H9 (cell line): ENCODE results near the gene TSPEAR. TPM values are rescaled to one million over a fixed set of nuclear protein-coding genes. Genes with fewer than 3 reads are reported as not detected.

Experiments used
- DNase-seq: peaks from one replicate; pipeline ENCODE4 v3.0.0-alpha.2; 2017
- H2AFZ ChIP-seq: one replicate; pipeline ENCODE4 v1.6.1; 2013; ENCODE audit warnings: mild to moderate bottlenecking, low read length, control low read depth, moderate library complexity
- H2AK5ac ChIP-seq: 2 replicates; pipeline ENCODE4 v1.6.1; 2013; ENCODE audit warnings: low read length, control low read depth, mixed read lengths; ENCODE audit not compliant: insufficient read length
- H2BK120ac ChIP-seq: one replicate; pipeline ENCODE4 v1.6.1; 2013; ENCODE audit warnings: low read depth, mild to moderate bottlenecking, low read length, control low read depth, inconsistent platforms; ENCODE audit not compliant: poor library complexity, severe bottlenecking
- H2BK12ac ChIP-seq: 2 replicates; pipeline ENCODE4 v1.6.1; 2013; ENCODE audit warnings: low read length, control low read depth, mixed read lengths, low read depth; ENCODE audit not compliant: insufficient read length
- H2BK15ac ChIP-seq: 2 replicates; pipeline ENCODE4 v1.6.1; 2013; ENCODE audit warnings: low read depth, low read length, control low read depth
- H2BK20ac ChIP-seq: one replicate; pipeline ENCODE4 v1.6.1; 2013; ENCODE audit warnings: low read depth, mild to moderate bottlenecking, low read length, control low read depth, inconsistent platforms; ENCODE audit not compliant: poor library complexity, severe bottlenecking
- H2BK5ac ChIP-seq: 2 replicates; pipeline ENCODE4 v1.6.1; 2013; ENCODE audit warnings: low read length, control low read depth, mixed read lengths; ENCODE audit not compliant: insufficient read length
- H3K14ac ChIP-seq: 2 replicates; pipeline ENCODE4 v1.6.1; 2013; ENCODE audit warnings: low read length, control low read depth; ENCODE audit not compliant: insufficient read depth
- H3K18ac ChIP-seq: 2 replicates; pipeline ENCODE4 v1.6.1; 2013; ENCODE audit warnings: low read depth, mild to moderate bottlenecking, mixed read lengths, low read length, control low read depth; ENCODE audit not compliant: insufficient read length
- H3K23ac ChIP-seq: 2 replicates; pipeline ENCODE4 v1.6.1; 2013; ENCODE audit warnings: low read length, control low read depth, mixed read lengths, low read depth; ENCODE audit not compliant: insufficient read length
- H3K23me2 ChIP-seq: 2 replicates; pipeline ENCODE4 v1.6.1; 2013; ENCODE audit warnings: low read depth, mild to moderate bottlenecking, mixed read lengths, low read length, control low read depth; ENCODE audit not compliant: insufficient read length, poor library complexity, severe bottlenecking
- H3K27ac ChIP-seq: 2 replicates; pipeline ENCODE4 v1.5.1; 2013; ENCODE audit warnings: low read length, control low read depth, mixed read lengths, low read depth; ENCODE audit not compliant: insufficient read length
- H3K27me3 ChIP-seq: 2 replicates; pipeline ENCODE4 v1.6.1; 2013; ENCODE audit warnings: low read length, control low read depth, inconsistent platforms; ENCODE audit not compliant: insufficient read depth
- H3K4ac ChIP-seq: 2 replicates; pipeline ENCODE4 v1.6.1; 2013; ENCODE audit warnings: low read depth, mild to moderate bottlenecking, control low read depth, inconsistent platforms, low read length, moderate library complexity
- H3K4me1 ChIP-seq: 2 replicates; pipeline ENCODE4 v1.6.1; 2013; ENCODE audit warnings: low read length, control low read depth, inconsistent platforms; ENCODE audit not compliant: insufficient read depth
- H3K4me2 ChIP-seq: 2 replicates; pipeline ENCODE4 v1.6.1; 2013; ENCODE audit warnings: low read length, control low read depth, mixed read lengths; ENCODE audit not compliant: insufficient read length, insufficient read depth
- H3K56ac ChIP-seq: 2 replicates; pipeline ENCODE4 v1.6.1; 2013; ENCODE audit warnings: low read depth, mild to moderate bottlenecking, mixed read lengths, low read length, control low read depth; ENCODE audit not compliant: insufficient read length
- H3K79me1 ChIP-seq: 2 replicates; pipeline ENCODE4 v1.6.1; 2013; ENCODE audit warnings: low read depth, mild to moderate bottlenecking, moderate library complexity, low read length, control low read depth, inconsistent platforms; ENCODE audit not compliant: insufficient read depth, poor library complexity, severe bottlenecking
- H3K79me2 ChIP-seq: 2 replicates; pipeline ENCODE4 v1.6.1; 2013; ENCODE audit warnings: low read length, control low read depth, inconsistent platforms; ENCODE audit not compliant: insufficient read depth
- H3K9ac ChIP-seq: 2 replicates; pipeline ENCODE4 v1.6.1; 2013; ENCODE audit warnings: low read length, control low read depth, mixed read lengths; ENCODE audit not compliant: insufficient read length; ENCODE audit errors: extremely low read depth
- H3K9me3 ChIP-seq: one replicate; pipeline ENCODE4 v1.6.1; 2013; ENCODE audit warnings: low read depth, low read length, inconsistent platforms; ENCODE audit not compliant: control insufficient read depth
- H3T11ph ChIP-seq: one replicate; pipeline ENCODE4 v1.6.1; 2013; ENCODE audit warnings: mild to moderate bottlenecking, low read length, control low read depth, inconsistent platforms
- H4K20me1 ChIP-seq: one replicate; pipeline ENCODE4 v1.6.1; 2013; ENCODE audit not compliant: control insufficient read depth, insufficient read length, insufficient read depth
- H4K5ac ChIP-seq: 2 replicates; pipeline ENCODE4 v1.6.1; 2013; ENCODE audit warnings: low read depth, mild to moderate bottlenecking, mixed read lengths, low read length, control low read depth; ENCODE audit not compliant: insufficient read length
- H4K8ac ChIP-seq: replicated peaks from 2 replicates; pipeline ENCODE4 v1.6.1; 2013; ENCODE audit warnings: low read length, control low read depth, mixed read lengths, low read depth; ENCODE audit not compliant: insufficient read length
- H4K91ac ChIP-seq: 2 replicates; pipeline ENCODE4 v1.6.1; 2013; ENCODE audit warnings: low read depth, mild to moderate bottlenecking, moderate library complexity, mixed read lengths, low read length, control low read depth; ENCODE audit not compliant: insufficient read length
- H3K27ac Mint-ChIP-seq, 3 experiments: 2 replicates in 2 of 3; 3 replicates in 1 of 3; pipeline ENCODE4 v1.8.0; 2020 to 2021; ENCODE audit warnings: mixed read lengths in 3 of 3, mild to moderate bottlenecking in 1 of 3, moderate library complexity in 1 of 3
- H3K27me3 Mint-ChIP-seq: 2 replicates; pipeline ENCODE4 v1.8.0; 2021; ENCODE audit warnings: low read depth, mild to moderate bottlenecking, moderate library complexity, mixed read lengths
- H3K36me3 Mint-ChIP-seq, 3 experiments: 2 replicates in 2 of 3; 3 replicates in 1 of 3; pipeline ENCODE4 v1.8.0; 2020 to 2021; ENCODE audit warnings: low read depth in 3 of 3, mixed read lengths in 3 of 3; ENCODE audit not compliant: insufficient read depth in 1 of 3
- H3K4me1 Mint-ChIP-seq, 2 experiments: 2 replicates each; pipeline ENCODE4 v1.8.0; 2020; ENCODE audit warnings: mixed read lengths in 2 of 2
- H3K4me3 Mint-ChIP-seq, 2 experiments: 2 replicates in 1 of 2; 3 replicates in 1 of 2; pipeline ENCODE4 v1.8.0; 2020 to 2021; ENCODE audit warnings: mild to moderate bottlenecking in 2 of 2, mixed read lengths in 2 of 2, moderate library complexity in 1 of 2
- H3K9me3 Mint-ChIP-seq, 2 experiments: 2 replicates in 1 of 2; 3 replicates in 1 of 2; pipeline ENCODE4 v1.8.0; 2020; ENCODE audit warnings: mild to moderate bottlenecking in 2 of 2, mixed read lengths in 2 of 2, moderate library complexity in 1 of 2
- CTCF ChIP-seq: fragments of 200-600 bp; sonication (generic); conservative IDR thresholded peaks from 3 replicates; pipeline ENCODE4 v1.8.0; 2021; ENCODE audit warnings: antibody characterized with exemption, mild to moderate bottlenecking
- WGBS: extraction: QIAGEN DNeasy Blood & Tissue Kit; methylation state at CpG from one replicate; pipeline ENCODE4 v1.1.7; 2013; ENCODE audit warnings: missing lambda C conversion rate, low lambda C conversion rate, mixed read lengths; ENCODE audit not compliant: insufficient read length; ENCODE audit errors: extremely low coverage; 5-methylcytosine and 5-hydroxymethylcytosine counted together
- total RNA-seq: library from RNA; stranded (reverse); gene quantifications from 2 replicates; pipeline ENCODE4 v1.2.1, GENCODE V29; 2021

Gene TSPEAR
- total RNA-seq, 1 experiment from 2014 or later, result 1.3 TPM

DNA sequence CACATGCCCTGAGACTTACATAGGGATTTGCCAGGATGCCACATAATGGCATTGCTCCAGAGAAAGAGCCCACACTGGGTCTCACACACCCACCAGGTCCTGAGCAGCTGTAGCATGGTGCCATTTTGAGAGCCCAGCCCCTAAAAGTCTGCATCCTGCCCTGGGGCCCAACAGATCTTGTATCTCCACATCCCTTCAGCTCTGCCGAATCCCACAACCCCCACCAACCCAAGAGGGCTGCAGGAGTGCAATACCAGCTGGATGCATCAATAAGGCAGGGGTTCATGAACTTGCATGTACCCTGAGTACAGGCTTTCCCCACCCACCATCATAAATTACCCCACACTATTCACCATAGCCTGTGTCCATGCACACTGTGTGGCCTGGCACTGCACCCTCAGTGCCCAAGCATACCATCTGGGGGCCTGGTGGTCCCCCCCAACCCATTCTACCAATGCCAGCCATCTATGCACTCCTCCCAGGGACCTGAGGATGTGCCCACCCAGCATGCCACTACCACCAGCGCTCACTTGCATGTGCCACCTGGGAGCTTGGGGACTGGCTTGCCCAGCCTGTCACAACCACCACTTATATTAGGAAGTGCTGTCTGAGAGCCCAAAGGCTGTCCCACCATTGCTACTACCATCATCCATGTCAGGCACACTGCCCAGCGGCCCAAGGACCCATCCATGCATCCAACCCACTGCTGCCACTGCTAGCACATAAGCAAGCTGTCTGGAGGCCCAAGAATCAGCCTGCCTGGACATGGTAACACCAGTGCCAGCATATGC is 40.5 kb downstream of the TSPEAR start:
- no peak overlapping the region for H3K4me3 Mint-ChIP-seq
- Histone ChIP-seq H3K56ac (no peak overlapping the region), H3K79me1 (no peaks in the 10 kb centered on the region), H3K4ac (no peak overlapping the region), H2BK120ac (no peak overlapping the region), H2BK20ac (no peak overlapping the region), H3K18ac (no peak overlapping the region), H2BK12ac (no peak overlapping the region), H3K23me2 (no peaks in the 10 kb centered on the region), H3K4me1 (no peaks in the 10 kb centered on the region), H3K14ac (no peak overlapping the region), H3K79me2 (no peaks in the 10 kb centered on the region), H4K91ac (no peak overlapping the region), H3T11ph (no peak overlapping the region), H2AFZ (no peak overlapping the region), H4K20me1 (no peaks in the 10 kb centered on the region), H3K27me3 (no peaks in the 10 kb centered on the region), H3K4me2 (no peak overlapping the region), H3K23ac (no peak overlapping the region), H4K5ac (no peak overlapping the region), H2AK5ac (no peak overlapping the region), H4K8ac (no peak overlapping the region), H3K9ac (no peak overlapping the region), H3K9me3 (no peaks in the 10 kb centered on the region), H2BK15ac (no peak overlapping the region), H3K27ac (no peak overlapping the region), H2BK5ac (no peak overlapping the region)
- peaks cover 12 to 43% (median 17%) of the 10 kb centered on the region in 3 experiments for H3K36me3 Mint-ChIP-seq
- WGBS, result no CpG with 5 or more reads among the region's 3 CpGs
- no peak overlapping the region for H3K27ac Mint-ChIP-seq
- H3K4me1 Mint-ChIP-seq, result no peaks in the 10 kb centered on the region; a peak in 1 of 4 replicates
- peaks cover 4% of the 10 kb centered on the region; the same call in 1 of the 2 replicates for H3K27me3 Mint-ChIP-seq
- no peak for TF ChIP-seq CTCF
- peaks cover 38 to 51% of the 10 kb centered on the region in 2 experiments for H3K9me3 Mint-ChIP-seq
- no peak for DNase-seq
